GM12872 (cell line): Measurements from ENCODE around the gene ZNF366.

Experiments used
- CTCF ChIP-seq: IDR thresholded peaks from 3 replicates; pipeline ENCODE4 v1.5.1; 2011; ENCODE audit warnings: low read depth, mild to moderate bottlenecking, low read length, moderate library complexity; ENCODE audit not compliant: insufficient read depth

The ZNF366 gene

GRCh38 chr5:72509401-72509800 is 2.2 kb upstream of the ZNF366 start:
- no peak for TF ChIP-seq CTCF

DNA sequence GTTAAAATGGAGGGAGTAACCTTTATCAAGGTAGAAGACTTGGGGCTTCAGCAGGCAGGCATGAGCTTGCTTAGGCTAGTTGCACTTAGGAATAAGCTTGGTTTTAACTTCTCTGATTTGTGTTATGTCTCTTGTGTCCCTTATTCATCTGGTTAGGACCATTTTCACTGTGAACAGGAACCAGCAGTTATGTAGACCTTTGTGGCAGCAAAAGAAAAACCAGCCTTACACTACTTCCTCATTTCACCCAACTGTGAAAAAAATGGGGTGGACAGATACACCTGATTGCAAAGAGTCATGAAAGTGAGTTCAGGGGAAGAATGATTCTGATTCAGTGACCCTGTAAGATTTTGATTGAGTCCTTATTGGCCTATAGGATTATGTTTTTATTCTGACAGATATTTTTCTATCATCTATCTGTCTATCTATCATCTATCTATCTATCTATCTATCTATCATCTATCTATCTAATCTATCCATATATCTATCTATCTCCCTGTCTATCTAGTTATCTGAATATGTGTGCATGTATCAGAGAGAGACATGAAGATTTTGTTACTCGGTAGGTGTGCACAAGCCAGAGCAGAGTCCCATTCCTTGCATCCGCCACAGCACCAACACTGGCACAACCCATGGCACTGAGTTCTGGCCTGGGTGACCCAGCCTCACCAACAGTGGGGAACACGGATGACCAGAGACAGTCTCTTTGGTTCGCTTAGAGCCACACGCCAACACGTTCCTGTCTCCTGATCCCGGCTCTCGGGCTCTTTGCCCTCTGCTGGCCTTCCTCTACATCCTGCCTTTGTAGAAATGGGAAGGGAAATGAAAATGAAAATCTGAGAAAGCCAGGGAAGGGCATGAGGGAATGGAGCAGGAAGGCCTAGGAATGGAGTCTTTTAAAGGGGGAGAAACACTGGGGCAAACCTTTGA is 1.3 kb upstream of the ZNF366 start:
- TF ChIP-seq CTCF, result no peak

GRCh38 chr5:72507907-72508238 is 663 bp upstream of the ZNF366 start:
- no peak for TF ChIP-seq CTCF

DNA sequence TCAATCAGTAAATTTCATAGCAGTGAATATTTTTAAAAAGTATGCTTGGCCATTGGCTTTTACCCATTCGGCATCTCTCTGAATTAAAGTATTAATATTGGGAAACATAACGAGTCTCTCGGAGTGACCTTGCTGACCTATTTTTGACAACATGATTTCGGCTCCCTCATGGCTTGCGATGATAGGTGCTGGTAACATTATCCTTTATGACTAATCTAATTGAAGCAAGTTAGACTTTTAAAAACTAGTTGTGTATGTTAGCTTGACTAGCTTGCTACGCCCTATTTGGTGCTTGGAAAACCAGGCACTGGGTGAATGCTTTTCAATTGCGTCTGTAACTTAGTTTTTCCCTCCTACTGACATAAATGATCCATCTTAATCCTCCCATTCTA is 1.1 kb downstream of the ZNF366 start:
- no peak for TF ChIP-seq CTCF

GRCh38 chr5:72505539-72506157 is 1.6 kb downstream of the ZNF366 start:
- TF ChIP-seq CTCF, result no peak

- TF ChIP-seq CTCF, result no peak
Measured at GRCh38 chr5:72505016-72505415, 2.2 kb downstream of the ZNF366 start.

DNA sequence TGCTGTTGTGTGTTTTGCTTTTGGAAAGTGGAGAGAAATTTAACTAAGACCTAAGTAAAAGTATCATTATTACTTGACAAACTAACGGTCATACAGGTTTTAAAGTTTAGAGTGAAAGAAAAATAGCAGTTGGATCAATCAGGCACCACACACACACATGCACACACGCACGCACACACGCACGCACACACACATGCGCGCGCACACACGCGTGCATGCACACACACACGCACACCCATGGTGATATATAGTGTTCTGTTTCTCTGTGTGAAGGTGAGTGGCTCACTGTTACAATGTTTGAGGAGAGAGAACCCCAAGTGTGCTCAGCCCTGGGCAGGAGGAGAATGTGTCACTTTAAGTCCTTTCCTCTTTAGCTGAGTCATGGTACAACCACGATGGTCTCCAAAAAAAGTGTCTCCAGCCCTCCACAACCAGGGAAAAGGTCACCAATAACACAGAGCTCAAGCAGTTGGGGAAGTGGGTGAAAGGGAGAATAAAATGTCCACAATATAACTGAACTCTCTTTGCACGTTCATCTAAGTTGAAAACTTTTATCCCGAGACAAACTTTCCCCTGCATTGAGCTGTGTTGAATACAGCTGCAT is 3.2 kb downstream of the ZNF366 start:
- TF ChIP-seq CTCF, result no peak
